Activated T-helper 17 cell treated with anti-CD3 and anti-CD28 coated beads, Interleukin-2, amount 50 U/mL, for 72 hours (primary cell): ENCODE results near the gene FAM25A. TPM values are rescaled to one million over a fixed set of nuclear protein-coding genes. Genes with fewer than 3 reads are reported as not detected.
"Not testable (repeated sequence)": the region's sequence is repeated elsewhere in the genome, so short reads cannot be mapped to it uniquely, and the experiment has no call there.

ENCODE experiments used
- ATAC-seq: fragments of 150-1000 bp; cut with Tn5 transposase; replicated peaks from 2 replicates; pipeline ENCODE4 v1.10.0; 2021; ENCODE audit warnings: mild to moderate bottlenecking, moderate library complexity
- H3K27ac Mint-ChIP-seq: one replicate; pipeline ENCODE4 v1.8.0; 2022; ENCODE audit warnings: mixed read lengths
- H3K27me3 Mint-ChIP-seq: one replicate; pipeline ENCODE4 v1.8.0; 2022; ENCODE audit warnings: mixed read lengths
- H3K36me3 Mint-ChIP-seq: one replicate; pipeline ENCODE4 v1.8.0; 2022; ENCODE audit warnings: low read depth, mild to moderate bottlenecking, mixed read lengths
- H3K4me1 Mint-ChIP-seq: one replicate; pipeline ENCODE4 v1.8.0; 2022; ENCODE audit warnings: mixed read lengths
- H3K4me3 Mint-ChIP-seq: one replicate; pipeline ENCODE4 v1.8.0; 2022; ENCODE audit warnings: mild to moderate bottlenecking, mixed read lengths
- H3K9me3 Mint-ChIP-seq: one replicate; pipeline ENCODE4 v1.8.0; 2022; ENCODE audit warnings: mixed read lengths
- total RNA-seq, 2 donors: library from RNA; stranded (reverse); gene quantifications; one replicate each; pipeline ENCODE4 v1.2.3, GENCODE V29; 2022

The FAM25A gene
- total RNA-seq, result not detected

- H3K4me3 Mint-ChIP-seq, H3K27me3 Mint-ChIP-seq, ATAC-seq, H3K27ac Mint-ChIP-seq, H3K36me3 Mint-ChIP-seq, H3K4me1 Mint-ChIP-seq, H3K9me3 Mint-ChIP-seq: not testable (repeated sequence)
These were observed at the start of gene FAM25A for GRCh38 chr10:87020056-87020455. Gene FAM25A, plus strand, starts transcription at chr10:87020294. Its CDS starts 31 bp downstream, at chr10:87020325.

DNA sequence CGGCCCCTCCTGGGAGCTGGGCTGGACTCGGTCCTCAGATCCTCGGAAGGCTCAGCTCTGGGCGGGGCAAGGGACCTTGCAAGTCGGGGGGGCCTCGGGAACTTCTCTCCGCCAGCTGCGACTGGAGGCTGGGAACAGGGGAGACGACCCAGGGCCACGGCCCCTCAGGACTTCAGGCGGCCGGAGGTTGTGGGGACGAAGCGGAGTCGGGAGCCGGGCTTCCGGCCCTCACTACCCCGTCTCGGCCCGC, 49.2 kb upstream of the FAM25A start:
- no peak for ATAC-seq
- no peaks in the 10 kb centered on the region for H3K9me3 Mint-ChIP-seq
- H3K36me3 Mint-ChIP-seq, result no peaks in the 10 kb centered on the region
- peak overlapping the region; percentile 73 for H3K27ac Mint-ChIP-seq
- peak overlapping the region; percentile 80 for H3K4me3 Mint-ChIP-seq
- peaks cover 16% of the 10 kb centered on the region for H3K4me1 Mint-ChIP-seq
- no peaks in the 10 kb centered on the region for H3K27me3 Mint-ChIP-seq

GRCh38 chr10:86971232-86971991, 48.7 kb upstream of the FAM25A start:
- peak overlapping the region; percentile 80 for H3K4me3 Mint-ChIP-seq
- H3K9me3 Mint-ChIP-seq, result no peaks in the 10 kb centered on the region
- H3K4me1 Mint-ChIP-seq, result peaks cover 12% of the 10 kb centered on the region
- H3K27ac Mint-ChIP-seq, result peak overlapping the region; percentile 93
- H3K27me3 Mint-ChIP-seq, result no peaks in the 10 kb centered on the region
- no peaks in the 10 kb centered on the region for H3K36me3 Mint-ChIP-seq
- peak; percentile 90 for ATAC-seq

DNA sequence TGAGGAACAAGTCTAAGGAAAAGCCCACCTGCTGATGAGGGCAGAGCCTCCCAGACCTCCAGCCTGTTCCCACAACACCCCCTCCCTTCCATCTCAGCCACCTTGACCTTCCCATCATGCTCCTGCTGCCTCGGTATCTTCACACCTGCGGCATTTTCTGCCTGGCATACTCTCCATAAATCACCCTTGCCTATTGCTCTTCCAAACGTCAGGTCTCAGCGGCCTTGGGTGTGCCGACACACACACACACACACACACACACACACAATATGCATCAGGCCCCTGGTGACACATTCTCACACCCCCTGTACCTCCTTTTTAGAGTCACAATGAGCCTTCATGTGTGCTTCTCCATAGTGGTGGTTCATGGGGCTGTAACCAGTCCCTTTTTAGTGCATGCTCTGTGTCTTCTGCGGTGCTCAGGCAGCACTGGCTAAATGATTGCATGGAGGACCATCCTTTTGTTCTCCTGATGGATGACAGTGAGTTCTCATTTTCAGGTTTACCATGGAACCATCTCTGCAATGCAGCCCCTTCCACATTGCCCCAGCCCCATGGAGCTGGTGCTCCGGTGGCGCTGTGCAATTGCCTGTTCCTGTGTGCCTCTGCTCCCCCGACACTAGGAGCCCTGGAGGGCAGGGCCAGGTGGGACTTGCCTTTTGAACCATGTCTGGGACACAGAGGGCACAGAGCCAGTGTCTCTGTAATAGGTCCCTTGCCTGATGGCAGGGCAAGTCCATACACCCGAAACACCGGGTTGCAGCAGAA, 47.3 kb upstream of the FAM25A start:
- no peaks in the 10 kb centered on the region for H3K27me3 Mint-ChIP-seq
- peak overlapping the region; percentile 52 for H3K27ac Mint-ChIP-seq
- no peaks in the 10 kb centered on the region for H3K9me3 Mint-ChIP-seq
- peak overlapping the region; percentile 80 for H3K4me3 Mint-ChIP-seq
- ATAC-seq, result no peak
- peaks cover 9% of the 10 kb centered on the region for H3K4me1 Mint-ChIP-seq
- H3K36me3 Mint-ChIP-seq, result no peaks in the 10 kb centered on the region

- Mint-ChIP-seq H3K4me1 (peaks cover 9% of the 10 kb centered on the region), H3K9me3 (no peaks in the 10 kb centered on the region), H3K27ac (no peak overlapping the region), H3K4me3 (no peak overlapping the region), H3K36me3 (no peaks in the 10 kb centered on the region), H3K27me3 (no peaks in the 10 kb centered on the region)
- ATAC-seq, result no peak
These were observed 45.6 kb upstream of the FAM25A start for GRCh38 chr10:86974484-86974883.

GRCh38 chr10:86976362-86977056, 43.6 kb upstream of the FAM25A start:
- no peak for ATAC-seq
- H3K4me3 Mint-ChIP-seq, result no peak overlapping the region
- no peaks in the 10 kb centered on the region for H3K27me3 Mint-ChIP-seq
- peaks cover 9% of the 10 kb centered on the region for H3K4me1 Mint-ChIP-seq
- H3K36me3 Mint-ChIP-seq, result no peaks in the 10 kb centered on the region
- H3K9me3 Mint-ChIP-seq, result no peaks in the 10 kb centered on the region
- H3K27ac Mint-ChIP-seq, result no peak overlapping the region

- H3K36me3 Mint-ChIP-seq, H3K9me3 Mint-ChIP-seq, ATAC-seq, H3K27ac Mint-ChIP-seq, H3K4me3 Mint-ChIP-seq, H3K27me3 Mint-ChIP-seq, H3K4me1 Mint-ChIP-seq: not testable (repeated sequence)
These were observed 41.6 kb upstream of the FAM25A start for GRCh38 chr10:86978457-86978856.

GRCh38 chr10:86979296-86979818, 40.7 kb upstream of the FAM25A start:
- Mint-ChIP-seq H3K27ac (no peak overlapping the region), H3K36me3 (no peaks in the 10 kb centered on the region), H3K4me1 (no peaks in the 10 kb centered on the region), H3K9me3 (no peaks in the 10 kb centered on the region), H3K27me3 (no peaks in the 10 kb centered on the region), H3K4me3 (no peak overlapping the region)
- no peak for ATAC-seq

- Mint-ChIP-seq H3K4me1 (no peaks in the 10 kb centered on the region), H3K27me3 (no peaks in the 10 kb centered on the region), H3K36me3 (no peaks in the 10 kb centered on the region), H3K4me3 (no peak overlapping the region), H3K9me3 (no peaks in the 10 kb centered on the region), H3K27ac (no peak overlapping the region)
- no peak for ATAC-seq
These were observed 40.1 kb upstream of the FAM25A start for GRCh38 chr10:86979977-86980448.

DNA sequence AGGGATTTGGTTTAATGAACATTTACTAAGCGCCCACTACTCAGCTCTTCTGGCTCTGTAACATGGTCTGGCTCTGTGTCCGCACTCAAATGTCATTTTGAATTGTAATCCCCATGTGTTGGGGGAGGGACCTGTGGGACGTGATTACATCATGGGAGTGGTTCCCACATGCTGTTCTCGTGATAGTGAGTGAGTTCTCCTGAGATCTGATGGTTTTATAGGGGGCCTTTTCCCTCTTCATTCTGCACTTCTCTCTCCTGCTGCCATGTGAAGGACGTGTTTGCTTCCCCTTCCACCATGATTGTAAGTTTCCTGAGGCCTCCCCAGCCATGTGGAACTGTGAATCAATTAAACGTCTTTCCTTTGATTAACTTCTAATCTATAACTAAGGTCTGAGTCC, 39.1 kb upstream of the FAM25A start:
- not testable (repeated sequence) for H3K27ac Mint-ChIP-seq, H3K4me1 Mint-ChIP-seq, H3K4me3 Mint-ChIP-seq, H3K9me3 Mint-ChIP-seq, ATAC-seq, H3K27me3 Mint-ChIP-seq, H3K36me3 Mint-ChIP-seq

DNA sequence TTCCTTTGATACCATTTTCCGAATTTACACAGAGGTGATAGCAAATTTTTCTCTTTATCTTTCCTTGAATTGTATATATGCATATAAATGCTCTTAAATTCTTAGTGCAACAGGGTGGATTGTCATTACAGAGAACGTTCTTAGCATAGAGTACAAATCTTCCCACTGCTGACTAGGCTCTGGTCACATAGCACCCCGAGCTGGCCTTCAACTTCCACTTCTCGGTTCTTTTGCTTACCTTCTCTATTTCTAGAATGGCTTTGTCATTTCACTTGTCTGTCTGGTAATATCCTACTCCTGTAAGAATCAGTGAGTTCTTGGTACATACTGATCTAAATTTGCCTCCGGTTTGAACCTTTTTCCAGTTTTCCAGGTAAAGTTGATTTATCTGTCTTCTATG, 38.4 kb upstream of the FAM25A start:
- H3K27ac Mint-ChIP-seq, result no peak overlapping the region
- H3K36me3 Mint-ChIP-seq, result no peaks in the 10 kb centered on the region
- H3K9me3 Mint-ChIP-seq, result no peaks in the 10 kb centered on the region
- no peaks in the 10 kb centered on the region for H3K27me3 Mint-ChIP-seq
- ATAC-seq, result no peak
- no peak overlapping the region for H3K4me3 Mint-ChIP-seq
- no peaks in the 10 kb centered on the region for H3K4me1 Mint-ChIP-seq

DNA sequence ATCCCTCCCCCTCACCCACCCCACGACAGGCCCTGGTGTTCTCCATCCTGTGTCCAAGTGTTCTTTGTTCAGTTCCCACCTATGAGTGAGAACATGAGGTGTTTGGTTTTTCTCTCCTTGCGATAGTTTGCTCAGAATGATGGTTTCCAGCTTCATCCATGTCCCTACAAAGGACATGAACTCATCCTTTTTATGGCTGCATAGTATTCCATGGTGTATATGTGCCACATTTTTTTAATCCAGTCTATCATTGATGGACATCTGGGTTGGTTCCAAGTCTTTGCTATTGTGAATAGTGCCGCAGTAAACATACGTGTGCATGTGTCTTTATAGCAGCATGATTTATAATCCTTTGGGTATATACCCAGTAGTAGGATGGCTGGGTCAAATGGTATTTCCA, 35.6 kb upstream of the FAM25A start:
- H3K4me3 Mint-ChIP-seq, ATAC-seq, H3K9me3 Mint-ChIP-seq, H3K36me3 Mint-ChIP-seq, H3K4me1 Mint-ChIP-seq, H3K27ac Mint-ChIP-seq, H3K27me3 Mint-ChIP-seq: not testable (repeated sequence)

- Mint-ChIP-seq H3K9me3 (no peaks in the 10 kb centered on the region), H3K4me3 (no peak overlapping the region), H3K27ac (no peak overlapping the region), H3K27me3 (peaks cover 5% of the 10 kb centered on the region), H3K36me3 (no peaks in the 10 kb centered on the region), H3K4me1 (no peaks in the 10 kb centered on the region)
- ATAC-seq, result no peak
These were observed 31.6 kb upstream of the FAM25A start for GRCh38 chr10:86988520-86988919.

DNA sequence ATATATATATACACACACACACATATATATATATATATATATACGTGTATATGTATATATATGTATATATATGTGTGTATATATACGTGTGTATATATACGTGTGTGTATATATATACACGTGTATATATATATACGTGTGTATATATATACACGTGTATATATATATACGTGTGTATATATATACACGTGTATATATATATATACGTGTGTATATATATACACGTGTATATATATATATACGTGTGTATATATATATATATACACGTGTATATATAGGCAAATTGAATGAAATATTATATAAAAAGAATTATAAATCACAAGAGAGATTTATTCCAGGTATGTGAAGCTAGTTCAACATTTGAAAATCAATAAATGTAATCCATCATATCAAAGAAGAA, 28.7 kb upstream of the FAM25A start:
- not testable (repeated sequence) for H3K27me3 Mint-ChIP-seq

DNA sequence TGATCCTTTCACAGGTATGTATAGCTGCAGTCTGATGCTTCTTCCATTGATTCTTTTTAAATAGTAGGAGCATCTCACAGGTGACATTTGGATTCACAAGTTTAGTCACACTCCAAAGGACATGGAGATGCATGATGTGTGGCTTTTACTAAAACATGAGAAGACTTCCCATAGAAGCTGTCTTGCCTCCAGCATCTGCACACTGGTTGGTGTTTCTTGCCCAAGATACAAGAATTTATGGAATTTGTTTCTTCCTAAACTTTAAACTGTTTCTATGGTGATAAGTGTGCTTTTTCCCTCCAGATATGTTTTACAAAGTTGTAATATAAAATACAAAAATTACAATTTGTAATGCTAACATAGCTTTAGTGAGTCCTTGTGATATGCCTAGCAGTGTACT, 27.6 kb upstream of the FAM25A start:
- Mint-ChIP-seq H3K4me1 (no peaks in the 10 kb centered on the region), H3K36me3 (no peaks in the 10 kb centered on the region), H3K27ac (no peak overlapping the region), H3K27me3 (peaks cover 8% of the 10 kb centered on the region), H3K4me3 (no peak overlapping the region), H3K9me3 (no peaks in the 10 kb centered on the region)
- ATAC-seq, result no peak

More for the DNA sequence above, 28.7 kb upstream of the FAM25A start:
- ATAC-seq, H3K36me3 Mint-ChIP-seq, H3K4me1 Mint-ChIP-seq, H3K27ac Mint-ChIP-seq, H3K4me3 Mint-ChIP-seq, H3K9me3 Mint-ChIP-seq: not testable (repeated sequence)
